ENCODE results near the gene COL19A1.

The COL19A1 gene

GRCh38 chr6:70246118-70246517 is 379.8 kb downstream of the COL19A1 start:
- no peaks in the 10 kb centered on the region for H4K20me1 ChIP-seq (ENCODE audit: insufficient read depth, low read length)
- H3K4me1 ChIP-seq (ENCODE audit: low read length) = no peaks in the 10 kb centered on the region
- H3K79me2 ChIP-seq (ENCODE audit: low read length) = no peaks in the 10 kb centered on the region
- no peak for DNase-seq
- no peak overlapping the region for H3K4me2 ChIP-seq (ENCODE audit: low read depth, low read length)
- no peak overlapping the region for H3K27ac ChIP-seq (ENCODE audit: low read length)
- H3K36me3 ChIP-seq (replicated peaks; ENCODE audit: insufficient read depth, low read length) = no peaks in the 10 kb centered on the region
- H3K9me2 ChIP-seq (replicated peaks; ENCODE audit: insufficient read depth, low read length) = no peaks in the 10 kb centered on the region
- H3K9ac ChIP-seq (ENCODE audit: low read length) = no peak overlapping the region
- H3K4me3 ChIP-seq (ENCODE audit: low read length) = no peak overlapping the region
- TF ChIP-seq CTCF (IDR thresholded peaks at IDR 0.05; ENCODE audit: low read length) (no peak), EZH2phosphoT487 (IDR thresholded peaks at IDR 0.05; ENCODE audit: low read length) (no peak), EZH2 (optimal IDR thresholded peaks at IDR 0.05; ENCODE audit: low read depth, low read length) (no peak)
- H3F3A ChIP-seq (ENCODE audit: insufficient read depth, low read length) = no peaks in the 10 kb centered on the region
- no peak overlapping the region for H2AFZ ChIP-seq (ENCODE audit: low read length)
- no peaks in the 10 kb centered on the region for H3K9me3 ChIP-seq (replicated peaks; ENCODE audit: insufficient read depth, low read length)
- no peaks in the 10 kb centered on the region for H3K27me3 ChIP-seq (replicated peaks; ENCODE audit: insufficient read depth, low read length)

- Histone ChIP-seq H3K36me3 (replicated peaks; ENCODE audit: insufficient read depth, low read length) (no peaks in the 10 kb centered on the region), H3K4me2 (ENCODE audit: low read depth, low read length) (no peak overlapping the region), H3K27me3 (replicated peaks; ENCODE audit: insufficient read depth, low read length) (no peaks in the 10 kb centered on the region), H3K4me1 (ENCODE audit: low read length) (no peaks in the 10 kb centered on the region), H3K9ac (ENCODE audit: low read length) (no peak overlapping the region), H3K9me3 (replicated peaks; ENCODE audit: insufficient read depth, low read length) (no peaks in the 10 kb centered on the region), H3F3A (ENCODE audit: insufficient read depth, low read length) (no peaks in the 10 kb centered on the region), H3K9me2 (replicated peaks; ENCODE audit: insufficient read depth, low read length) (no peaks in the 10 kb centered on the region), H2AFZ (ENCODE audit: low read length) (no peak overlapping the region), H3K27ac (ENCODE audit: low read length) (no peak overlapping the region), H3K79me2 (ENCODE audit: low read length) (no peaks in the 10 kb centered on the region), H3K4me3 (ENCODE audit: low read length) (no peak overlapping the region), H4K20me1 (ENCODE audit: insufficient read depth, low read length) (no peaks in the 10 kb centered on the region)
- DNase-seq = no peak
- TF ChIP-seq CTCF (IDR thresholded peaks at IDR 0.05; ENCODE audit: low read length) = no peak
- TF ChIP-seq EZH2phosphoT487 (IDR thresholded peaks at IDR 0.05; ENCODE audit: low read length) = no peak
- no peak for TF ChIP-seq EZH2 (optimal IDR thresholded peaks at IDR 0.05; ENCODE audit: low read depth, low read length)
Measured at GRCh38 chr6:70252604-70253003, 386.2 kb downstream of the COL19A1 start.

- Histone ChIP-seq H3F3A (ENCODE audit: insufficient read depth, low read length) (no peaks in the 10 kb centered on the region), H3K27ac (ENCODE audit: low read length) (no peak overlapping the region), H3K79me2 (ENCODE audit: low read length) (no peaks in the 10 kb centered on the region), H4K20me1 (ENCODE audit: insufficient read depth, low read length) (no peaks in the 10 kb centered on the region), H3K4me3 (ENCODE audit: low read length) (no peak overlapping the region), H3K27me3 (replicated peaks; ENCODE audit: insufficient read depth, low read length) (no peaks in the 10 kb centered on the region), H3K9me3 (replicated peaks; ENCODE audit: insufficient read depth, low read length) (no peaks in the 10 kb centered on the region), H2AFZ (ENCODE audit: low read length) (no peak overlapping the region), H3K4me2 (ENCODE audit: low read depth, low read length) (no peak overlapping the region), H3K9me2 (replicated peaks; ENCODE audit: insufficient read depth, low read length) (no peaks in the 10 kb centered on the region), H3K9ac (ENCODE audit: low read length) (no peak overlapping the region), H3K4me1 (ENCODE audit: low read length) (no peaks in the 10 kb centered on the region), H3K36me3 (replicated peaks; ENCODE audit: insufficient read depth, low read length) (no peaks in the 10 kb centered on the region)
- no peak for DNase-seq
- no peak for TF ChIP-seq CTCF (IDR thresholded peaks at IDR 0.05; ENCODE audit: low read length)
- no peak for TF ChIP-seq EZH2phosphoT487 (IDR thresholded peaks at IDR 0.05; ENCODE audit: low read length)
- no peak for TF ChIP-seq EZH2 (optimal IDR thresholded peaks at IDR 0.05; ENCODE audit: low read depth, low read length)
Measured at GRCh38 chr6:70253923-70254322, 387.6 kb downstream of the COL19A1 start.

Measured in MM.1S (cell line).